RPMI8226 (cell line): ENCODE data around the gene RIMKLB.
"Not testable (repeated sequence)": the region's sequence is repeated elsewhere in the genome, so short reads cannot be mapped to it uniquely, and the experiment has no call there.

Source experiments
- DNase-seq: peaks from one replicate; pipeline ENCODE4 v3.0.0-alpha.2; 2015

RIMKLB gene

DNA sequence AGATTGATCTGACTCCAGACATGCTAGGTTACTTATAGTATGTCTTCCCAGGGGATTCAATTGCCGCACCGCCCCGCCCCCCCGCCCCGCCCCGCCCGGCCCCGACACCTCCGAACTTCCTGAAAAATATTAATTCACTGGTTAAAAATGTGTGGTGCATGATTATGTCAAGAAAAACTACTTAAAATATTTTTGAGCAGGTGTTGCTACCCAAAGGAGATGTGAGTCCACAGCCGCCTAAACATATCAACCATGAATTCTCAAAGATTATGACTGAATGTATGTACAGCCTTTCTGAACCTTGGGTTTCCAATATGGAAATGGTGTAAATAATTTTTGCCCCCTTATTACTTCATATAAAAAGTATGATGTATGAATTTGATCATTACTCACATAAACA is 2.7 kb upstream of the RIMKLB start:
- no peak for DNase-seq

- no peak for DNase-seq
Measured at GRCh38 chr12:8696442-8697090, 1.2 kb upstream of the RIMKLB start.

- DNase-seq, result no peak
Measured at GRCh38 chr12:8697120-8697475, 693 bp upstream of the RIMKLB start.

GRCh38 chr12:8698132-8698851 is 501 bp downstream of the RIMKLB start:
- no peak for DNase-seq

DNA sequence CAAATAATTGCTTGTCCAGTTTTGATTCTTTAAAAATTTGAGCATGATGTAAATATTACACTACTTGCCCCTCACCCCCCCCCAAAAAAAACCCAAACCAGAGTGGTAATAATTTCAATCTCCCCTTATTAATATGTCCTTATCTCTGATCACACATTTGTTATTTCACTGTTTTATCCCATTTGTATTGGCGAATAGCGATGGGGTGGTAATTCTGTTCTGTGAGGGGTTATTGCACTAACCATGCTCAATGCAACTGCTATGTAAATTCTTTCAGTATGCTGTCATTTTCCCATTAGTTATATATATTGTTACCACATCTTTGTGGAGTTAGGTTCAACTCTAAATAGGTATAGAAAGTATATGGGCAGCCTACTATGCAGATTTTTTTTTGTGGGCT is 1.1 kb downstream of the RIMKLB start:
- no peak for DNase-seq

- DNase-seq, result no peak
Measured at GRCh38 chr12:8699714-8700113, 1.9 kb downstream of the RIMKLB start.

- no peak for DNase-seq
Measured at GRCh38 chr12:8701046-8701660, 3.4 kb downstream of the RIMKLB start.

DNA sequence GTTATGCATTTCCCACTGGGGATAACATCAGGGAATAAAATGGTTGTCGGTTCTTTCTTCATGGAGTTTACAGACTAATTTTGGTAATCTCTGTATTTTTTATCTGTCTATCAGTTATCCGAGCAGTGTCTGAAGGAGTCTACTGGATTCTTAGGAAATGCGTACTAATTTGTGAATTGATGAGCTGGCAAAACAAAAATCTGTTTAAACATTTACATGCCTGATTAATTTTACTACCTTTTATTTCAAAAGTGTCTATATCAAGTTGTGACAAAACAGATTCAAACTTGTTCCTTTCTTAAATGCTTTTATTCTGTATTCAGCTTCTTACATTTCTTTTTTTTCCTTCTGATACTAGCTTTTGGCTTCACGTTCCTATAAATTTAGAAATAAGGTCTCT is 4.4 kb downstream of the RIMKLB start:
- DNase-seq, result no peak

GRCh38 chr12:8709124-8709830 is 11.5 kb downstream of the RIMKLB start:
- no peak for DNase-seq

DNA sequence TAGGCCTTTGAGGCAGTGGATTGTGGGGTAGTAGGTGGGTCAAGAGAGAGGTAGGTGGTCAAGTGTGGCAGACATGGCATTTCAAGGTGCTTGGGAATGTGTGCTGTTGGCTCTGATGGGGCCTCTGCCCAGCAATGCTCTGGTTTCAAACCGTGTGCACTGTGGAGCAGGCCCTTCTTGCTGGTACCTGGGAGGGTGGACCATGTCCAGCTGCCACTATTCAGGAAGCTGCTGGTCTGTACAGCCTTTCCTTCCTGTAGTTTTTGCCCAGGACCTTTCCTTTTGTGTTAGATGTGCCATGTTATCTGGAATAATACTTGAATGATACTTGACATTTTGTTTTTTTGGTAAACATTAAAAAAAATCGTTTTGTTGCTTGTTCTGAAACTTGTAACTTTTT is 14.8 kb downstream of the RIMKLB start:
- DNase-seq, result no peak

DNA sequence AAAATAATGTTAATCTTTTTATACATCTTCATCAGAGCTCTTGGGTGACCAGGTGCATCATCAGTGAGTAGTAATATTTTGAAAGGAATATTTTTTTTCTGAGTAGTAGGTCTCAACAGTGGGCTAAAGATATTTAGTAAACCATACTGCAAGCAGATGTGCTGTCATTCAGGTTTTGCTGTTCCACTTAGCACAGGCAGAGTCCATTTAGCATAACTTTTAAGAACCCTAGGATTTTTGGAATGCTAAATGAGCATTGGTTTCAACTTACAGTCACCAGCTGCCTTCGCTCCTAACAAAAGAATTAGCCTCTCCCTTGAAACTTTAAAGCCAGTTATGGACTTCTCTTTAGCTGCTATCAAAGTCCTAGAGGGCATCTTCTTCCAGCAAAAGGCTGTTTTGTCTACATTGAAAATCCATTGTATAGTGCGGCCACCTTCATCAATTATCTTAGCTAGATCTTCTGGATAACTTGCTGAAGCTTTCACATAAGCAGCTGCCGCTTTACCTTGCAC is 24.6 kb downstream of the RIMKLB start:
- DNase-seq, result no peak

- no peak for DNase-seq
Measured at GRCh38 chr12:8734873-8735381, 37.1 kb downstream of the RIMKLB start.

GRCh38 chr12:8742501-8742900 is 44.7 kb downstream of the RIMKLB start:
- no peak for DNase-seq

GRCh38 chr12:8743121-8743520 is 45.3 kb downstream of the RIMKLB start:
- DNase-seq, result not testable (repeated sequence)

DNA sequence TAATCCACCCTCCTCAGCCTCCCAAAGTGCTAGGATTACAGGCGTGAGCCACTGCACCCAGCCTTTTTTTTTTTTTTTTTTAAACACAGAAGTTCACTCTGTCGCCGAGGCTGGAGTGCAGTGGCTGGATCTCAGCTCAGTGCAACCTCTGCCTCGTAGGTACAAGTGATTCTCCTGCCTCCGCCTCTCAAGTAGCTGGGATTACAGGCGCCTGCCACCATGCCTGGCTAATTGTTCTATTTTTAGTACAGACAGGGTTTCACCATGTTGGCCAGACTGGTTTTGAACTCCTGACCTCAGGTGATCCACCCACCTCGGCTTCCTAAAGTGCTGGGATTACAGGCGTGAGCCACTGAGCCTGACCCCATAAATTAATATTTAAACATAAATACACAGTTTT is 47.8 kb downstream of the RIMKLB start:
- not testable (repeated sequence) for DNase-seq

GRCh38 chr12:8746046-8746445 is 48.3 kb downstream of the RIMKLB start:
- DNase-seq, result no peak

GRCh38 chr12:8760076-8760475 is 62.3 kb downstream of the RIMKLB start:
- not testable (repeated sequence) for DNase-seq

DNA sequence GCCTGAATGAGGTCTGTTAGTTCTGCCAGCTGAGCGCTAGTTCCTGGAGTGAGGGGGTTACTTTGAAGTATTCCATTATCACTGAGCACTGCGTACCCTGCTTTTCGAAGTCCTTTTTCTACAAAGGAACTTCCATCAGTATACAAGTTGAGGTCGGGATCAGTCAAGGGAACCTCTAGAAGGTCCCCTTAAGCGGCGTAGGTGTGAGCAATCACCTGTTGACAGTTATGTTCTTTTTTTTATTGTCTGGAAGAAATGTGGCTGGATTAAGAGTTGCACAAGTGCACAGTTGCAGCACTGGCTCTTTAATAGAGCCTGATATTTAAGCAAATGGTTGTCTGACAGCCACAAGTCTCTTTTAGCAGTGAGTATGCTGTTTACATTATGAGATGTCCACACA is 64.9 kb downstream of the RIMKLB start:
- not testable (repeated sequence) for DNase-seq

DNA sequence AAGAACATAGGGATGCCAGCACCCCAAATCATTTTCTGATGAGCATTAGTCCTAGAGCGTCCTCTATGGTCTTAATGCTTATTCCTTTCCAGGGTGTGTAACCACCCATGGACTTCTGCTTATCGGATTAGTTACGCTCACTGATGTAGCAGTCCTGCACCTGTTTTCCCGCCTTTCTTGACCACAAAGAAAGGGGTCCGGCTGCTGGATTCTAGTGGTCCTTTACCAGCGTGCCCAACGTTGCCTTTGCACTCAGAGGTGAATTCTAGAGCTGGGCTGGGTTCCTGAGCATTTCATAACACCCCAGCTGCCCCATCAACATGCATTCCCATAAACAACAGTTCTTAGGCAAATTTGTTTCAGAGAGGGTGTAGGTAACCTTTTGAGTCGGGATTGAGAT is 68.3 kb downstream of the RIMKLB start:
- DNase-seq, result not testable (repeated sequence)

DNA sequence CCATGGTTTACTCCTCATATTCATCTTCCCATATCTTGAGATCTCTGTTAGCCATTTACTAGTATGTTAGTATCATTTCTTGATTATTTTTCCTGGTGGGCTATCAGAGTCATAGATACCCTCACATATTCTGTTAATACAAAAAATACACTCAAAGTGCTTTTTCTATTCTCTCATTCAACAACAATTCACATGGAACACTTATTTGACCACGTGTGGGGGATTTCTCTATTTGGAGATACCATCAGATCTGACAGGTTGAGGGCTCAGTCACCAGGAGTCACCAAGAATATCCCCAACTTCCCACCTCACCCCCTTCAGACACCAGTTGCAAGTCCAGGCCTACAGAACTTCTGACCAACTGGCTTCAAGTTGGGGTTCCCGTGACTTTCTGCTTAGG is 72.7 kb downstream of the RIMKLB start:
- no peak for DNase-seq

DNA sequence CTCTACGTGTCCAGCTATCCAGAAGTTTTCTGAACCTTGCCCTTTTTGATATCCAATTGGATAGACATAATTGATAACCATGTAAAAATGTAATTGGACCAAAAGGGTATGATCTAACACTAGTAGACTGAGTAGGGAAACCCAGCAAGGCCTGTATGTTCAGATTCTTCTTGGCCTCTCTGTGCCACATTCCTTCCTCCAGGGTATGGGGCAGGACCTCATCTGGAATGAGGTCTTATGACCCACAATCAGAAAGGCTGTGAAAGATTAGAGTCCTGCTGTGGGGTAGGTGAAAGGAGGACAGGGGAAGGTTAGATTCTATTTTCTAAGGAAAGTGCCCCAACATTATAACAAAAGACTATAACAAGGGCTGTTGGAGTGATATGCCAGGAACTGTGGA is 73.3 kb downstream of the RIMKLB start:
- no peak for DNase-seq

DNA sequence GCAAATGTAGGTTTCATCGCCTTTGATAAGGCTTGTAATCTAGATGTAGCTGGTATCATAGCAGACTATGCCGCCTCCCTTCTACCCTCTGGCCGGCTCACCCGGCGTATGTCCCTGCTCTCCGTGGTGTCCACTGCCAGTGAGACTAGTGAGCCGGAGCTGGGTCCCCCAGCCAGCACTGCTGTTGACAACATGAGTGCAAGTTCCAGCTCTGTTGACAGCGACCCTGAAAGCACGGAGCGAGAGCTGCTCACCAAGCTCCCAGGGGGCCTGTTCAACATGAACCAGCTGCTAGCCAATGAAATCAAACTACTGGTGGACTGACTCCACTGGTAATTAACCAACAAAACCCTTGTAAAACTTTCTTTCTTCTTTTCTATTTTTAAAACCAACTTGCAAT is 75.7 kb downstream of the RIMKLB start:
- DNase-seq, result no peak

- no peak for DNase-seq
Measured at GRCh38 chr12:8779281-8779680, 81.5 kb downstream of the RIMKLB start.
